ENCODE data around the gene ADGRL3.

The ADGRL3 gene

GRCh38 chr4:62057031-62057430 is 856.9 kb downstream of the ADGRL3 start:
- Mint-ChIP-seq H3K27me3 (no peaks in the 10 kb centered on the region), H3K27ac (no peak overlapping the region), H3K4me3 (no peak overlapping the region), H3K36me3 (ENCODE audit: low read depth) (no peaks in the 10 kb centered on the region), H3K4me1 (ENCODE audit: low read depth) (no peaks in the 10 kb centered on the region), H3K9me3 (peaks cover 15% of the 10 kb centered on the region)

- Mint-ChIP-seq H3K9me3 (peaks cover 13% of the 10 kb centered on the region), H3K36me3 (ENCODE audit: low read depth) (no peaks in the 10 kb centered on the region), H3K27me3 (no peaks in the 10 kb centered on the region), H3K4me3 (no peak overlapping the region), H3K27ac (no peak overlapping the region), H3K4me1 (ENCODE audit: low read depth) (no peaks in the 10 kb centered on the region)
Observed at GRCh38 chr4:62058571-62058970, 858.4 kb downstream of the ADGRL3 start.

- H3K27me3 Mint-ChIP-seq, result no peaks in the 10 kb centered on the region
- no peak overlapping the region for H3K4me3 Mint-ChIP-seq
- H3K36me3 Mint-ChIP-seq (ENCODE audit: low read depth), result no peaks in the 10 kb centered on the region
- no peaks in the 10 kb centered on the region for H3K4me1 Mint-ChIP-seq (ENCODE audit: low read depth)
- H3K9me3 Mint-ChIP-seq, result no peaks in the 10 kb centered on the region
- H3K27ac Mint-ChIP-seq, result no peak overlapping the region
Observed at GRCh38 chr4:62070291-62070852, 870.2 kb downstream of the ADGRL3 start.

- Mint-ChIP-seq H3K4me1 (ENCODE audit: low read depth) (no peaks in the 10 kb centered on the region), H3K4me3 (no peak overlapping the region), H3K36me3 (ENCODE audit: low read depth) (no peaks in the 10 kb centered on the region), H3K27me3 (no peaks in the 10 kb centered on the region), H3K27ac (no peak overlapping the region), H3K9me3 (no peaks in the 10 kb centered on the region)
Observed at GRCh38 chr4:62075089-62075488, 875.0 kb downstream of the ADGRL3 start.

GRCh38 chr4:62075521-62075920 is 875.4 kb downstream of the ADGRL3 start:
- no peaks in the 10 kb centered on the region for H3K9me3 Mint-ChIP-seq
- H3K36me3 Mint-ChIP-seq (ENCODE audit: low read depth), result no peaks in the 10 kb centered on the region
- no peak overlapping the region for H3K4me3 Mint-ChIP-seq
- no peaks in the 10 kb centered on the region for H3K27me3 Mint-ChIP-seq
- no peaks in the 10 kb centered on the region for H3K4me1 Mint-ChIP-seq (ENCODE audit: low read depth)
- H3K27ac Mint-ChIP-seq, result no peak overlapping the region

GRCh38 chr4:62077406-62077805 is 877.3 kb downstream of the ADGRL3 start:
- no peaks in the 10 kb centered on the region for H3K9me3 Mint-ChIP-seq
- no peaks in the 10 kb centered on the region for H3K27me3 Mint-ChIP-seq
- H3K27ac Mint-ChIP-seq, result no peak overlapping the region
- H3K4me1 Mint-ChIP-seq (ENCODE audit: low read depth), result no peaks in the 10 kb centered on the region
- H3K36me3 Mint-ChIP-seq (ENCODE audit: low read depth), result no peaks in the 10 kb centered on the region
- no peak overlapping the region for H3K4me3 Mint-ChIP-seq

GRCh38 chr4:62080431-62080830 is 880.3 kb downstream of the ADGRL3 start:
- H3K36me3 Mint-ChIP-seq (ENCODE audit: low read depth), result no peaks in the 10 kb centered on the region
- H3K4me3 Mint-ChIP-seq, result no peak overlapping the region
- no peaks in the 10 kb centered on the region for H3K27me3 Mint-ChIP-seq
- no peaks in the 10 kb centered on the region for H3K9me3 Mint-ChIP-seq
- H3K4me1 Mint-ChIP-seq (ENCODE audit: low read depth), result no peaks in the 10 kb centered on the region
- no peak overlapping the region for H3K27ac Mint-ChIP-seq

- no peaks in the 10 kb centered on the region for H3K36me3 Mint-ChIP-seq (ENCODE audit: low read depth)
- no peaks in the 10 kb centered on the region for H3K4me1 Mint-ChIP-seq (ENCODE audit: low read depth)
- no peak overlapping the region for H3K4me3 Mint-ChIP-seq
- no peaks in the 10 kb centered on the region for H3K27me3 Mint-ChIP-seq
- H3K27ac Mint-ChIP-seq, result no peak overlapping the region
- H3K9me3 Mint-ChIP-seq, result peaks cover 16% of the 10 kb centered on the region
Observed at GRCh38 chr4:62087706-62088105, 887.6 kb downstream of the ADGRL3 start.

GRCh38 chr4:62093735-62094134 is 893.6 kb downstream of the ADGRL3 start:
- no peak overlapping the region for H3K4me3 Mint-ChIP-seq
- peaks cover 21% of the 10 kb centered on the region for H3K9me3 Mint-ChIP-seq
- no peaks in the 10 kb centered on the region for H3K36me3 Mint-ChIP-seq (ENCODE audit: low read depth)
- no peaks in the 10 kb centered on the region for H3K27me3 Mint-ChIP-seq
- no peaks in the 10 kb centered on the region for H3K4me1 Mint-ChIP-seq (ENCODE audit: low read depth)
- H3K27ac Mint-ChIP-seq, result no peak overlapping the region

- no peaks in the 10 kb centered on the region for H3K36me3 Mint-ChIP-seq (ENCODE audit: low read depth)
- no peaks in the 10 kb centered on the region for H3K4me1 Mint-ChIP-seq (ENCODE audit: low read depth)
- H3K4me3 Mint-ChIP-seq, result no peak overlapping the region
- H3K9me3 Mint-ChIP-seq, result peaks cover 11% of the 10 kb centered on the region
- H3K27ac Mint-ChIP-seq, result no peak overlapping the region
- no peaks in the 10 kb centered on the region for H3K27me3 Mint-ChIP-seq
Observed at GRCh38 chr4:62096881-62097280, 896.8 kb downstream of the ADGRL3 start.

- Mint-ChIP-seq H3K36me3 (ENCODE audit: low read depth) (no peaks in the 10 kb centered on the region), H3K27ac (no peak overlapping the region), H3K4me3 (no peak overlapping the region), H3K4me1 (ENCODE audit: low read depth) (no peaks in the 10 kb centered on the region), H3K27me3 (no peaks in the 10 kb centered on the region), H3K9me3 (peaks cover 3% of the 10 kb centered on the region)
Observed at GRCh38 chr4:62115216-62115615, 915.1 kb downstream of the ADGRL3 start.

GRCh38 chr4:62117886-62118285 is 917.8 kb downstream of the ADGRL3 start:
- Mint-ChIP-seq H3K27me3 (no peaks in the 10 kb centered on the region), H3K27ac (no peak overlapping the region), H3K36me3 (ENCODE audit: low read depth) (no peaks in the 10 kb centered on the region)

GRCh38 chr4:62118558-62118957 is 918.4 kb downstream of the ADGRL3 start:
- no peaks in the 10 kb centered on the region for H3K27me3 Mint-ChIP-seq
- H3K9me3 Mint-ChIP-seq, result peaks cover 5% of the 10 kb centered on the region
- H3K4me1 Mint-ChIP-seq (ENCODE audit: low read depth), result no peaks in the 10 kb centered on the region
- no peak overlapping the region for H3K4me3 Mint-ChIP-seq
- H3K27ac Mint-ChIP-seq, result no peak overlapping the region
- no peaks in the 10 kb centered on the region for H3K36me3 Mint-ChIP-seq (ENCODE audit: low read depth)

More at GRCh38 chr4:62117886-62118285, 917.8 kb downstream of the ADGRL3 start:
- H3K4me3 Mint-ChIP-seq, result no peak overlapping the region
- peaks cover 3% of the 10 kb centered on the region for H3K9me3 Mint-ChIP-seq
- H3K4me1 Mint-ChIP-seq (ENCODE audit: low read depth), result no peaks in the 10 kb centered on the region

GRCh38 chr4:62119195-62119594 is 919.1 kb downstream of the ADGRL3 start:
- H3K27me3 Mint-ChIP-seq, result no peaks in the 10 kb centered on the region
- H3K4me3 Mint-ChIP-seq, result no peak overlapping the region
- no peaks in the 10 kb centered on the region for H3K4me1 Mint-ChIP-seq (ENCODE audit: low read depth)
- no peaks in the 10 kb centered on the region for H3K36me3 Mint-ChIP-seq (ENCODE audit: low read depth)
- H3K9me3 Mint-ChIP-seq, result peaks cover 7% of the 10 kb centered on the region
- H3K27ac Mint-ChIP-seq, result no peak overlapping the region

GRCh38 chr4:62126064-62126732 is 926.1 kb downstream of the ADGRL3 start:
- no peaks in the 10 kb centered on the region for H3K27me3 Mint-ChIP-seq
- no peak overlapping the region for H3K4me3 Mint-ChIP-seq
- H3K9me3 Mint-ChIP-seq, result peaks cover 14% of the 10 kb centered on the region
- no peaks in the 10 kb centered on the region for H3K36me3 Mint-ChIP-seq (ENCODE audit: low read depth)
- no peak overlapping the region for H3K27ac Mint-ChIP-seq
- H3K4me1 Mint-ChIP-seq (ENCODE audit: low read depth), result no peaks in the 10 kb centered on the region

Measured in stimulated activated naive CD8-positive, alpha-beta T cell treated with anti-CD3 and anti-CD28 coated beads, Interleukin-15, Interleukin-2, amounts not matched to agents 100 ng/mL and 50 ng/mL, for 24 hours (primary cell).